Lung (tissue), 12 donors: ENCODE data around the gene CENPP. TPM values are rescaled to one million over a fixed set of nuclear protein-coding genes. Genes with fewer than 3 reads are reported as not detected.
A peak's percentile ranks its signal among the peaks of the same experiment; 100 is the strongest.

ENCODE experiments used
- ATAC-seq: fragments of 200-7000 bp; cut with Tn5 transposase; one replicate; pipeline ENCODE4 v1.9.1; 2020; ENCODE audit warnings: moderate number of reproducible peaks; ENCODE audit not compliant: insufficient read depth, low FRiP score
- DNase-seq, 3 donors: peaks; one replicate each; pipeline ENCODE4 v3.0.0-alpha.2; 2013 to 2017
- H3K27ac ChIP-seq, 2 donors: one replicate each; pipeline ENCODE4 v1.5.1; 2013; ENCODE audit warnings: mild to moderate bottlenecking in 2 of 2, moderate library complexity in 2 of 2, control low read depth in 1 of 2, inconsistent platforms in 1 of 2, low read depth in 1 of 2, low read length in 1 of 2
- H3K27me3 ChIP-seq, 3 donors: one replicate each; pipeline ENCODE4 v1.5.1; 2013; ENCODE audit warnings: low read length in 2 of 3; ENCODE audit not compliant: control insufficient read depth in 3 of 3, insufficient read depth in 3 of 3
- H3K36me3 ChIP-seq, 4 donors: one replicate each; pipeline ENCODE4 v1.5.1; 2013; ENCODE audit warnings: low read length in 4 of 4, mild to moderate bottlenecking in 1 of 4, moderate library complexity in 1 of 4; ENCODE audit not compliant: control insufficient read depth in 4 of 4, insufficient read depth in 4 of 4
- H3K4me1 ChIP-seq, 5 donors: one replicate each; pipeline ENCODE4 v1.5.1; 2013; ENCODE audit warnings: low read length in 5 of 5, mild to moderate bottlenecking in 2 of 5, moderate library complexity in 1 of 5; ENCODE audit not compliant: control insufficient read depth in 5 of 5, insufficient read depth in 5 of 5
- H3K4me3 ChIP-seq: one replicate; pipeline ENCODE4 v1.5.1; 2013; ENCODE audit warnings: mild to moderate bottlenecking, control low read depth, moderate library complexity
- H3K9ac ChIP-seq, 2 donors: one replicate each; pipeline ENCODE4 v1.5.1; 2013; ENCODE audit warnings: low read length in 2 of 2, control low read depth in 1 of 2; ENCODE audit not compliant: insufficient read depth in 1 of 2
- H3K9me3 ChIP-seq, 4 donors: one replicate each; pipeline ENCODE4 v1.5.1; 2013; ENCODE audit warnings: low read length in 3 of 4, mild to moderate bottlenecking in 1 of 4, moderate library complexity in 1 of 4; ENCODE audit not compliant: control insufficient read depth in 4 of 4, insufficient read depth in 3 of 4
- WGBS, 2 donors: extraction: QIAGEN DNeasy Blood & Tissue Kit; methylation state at CpG; one replicate each; pipeline ENCODE4 v1.1.7; 2013; 5-methylcytosine and 5-hydroxymethylcytosine counted together
- polyA plus RNA-seq, 2 donors: library from polyadenylated mRNA; stranded (reverse); fragments of 200-250 nt; gene quantifications; one replicate each; pipeline ENCODE4 v1.2.1, GENCODE V29; 2013
- total RNA-seq, 2 donors: library from RNA; depleted of rRNA in 1 of 2; stranded (reverse); fragments of >200 nt in 1 of 2; gene quantifications; one replicate each; pipeline ENCODE4 v1.2.1, GENCODE V29; 2014 to 2021
- TF ChIP-seq, protein P1 (sequence below): IDR thresholded peaks from 2 replicates; pipeline ENCODE4 v1.5.1; 2012; ENCODE audit warnings: mild to moderate bottlenecking; ENCODE audit errors: control extremely low read depth, extremely low read depth
- donor health status: control.
- donor health status: control.
- donor health status: Bipolar disorder and iron deficiency.
- donor health status: healthy.
- donor health status: DM: yes; HTN: yes; CAD: no.

The CENPP gene
- total and polyA plus RNA-seq, 4 donors = 1.2 to 11.8 (median 2.9) TPM

DNA sequence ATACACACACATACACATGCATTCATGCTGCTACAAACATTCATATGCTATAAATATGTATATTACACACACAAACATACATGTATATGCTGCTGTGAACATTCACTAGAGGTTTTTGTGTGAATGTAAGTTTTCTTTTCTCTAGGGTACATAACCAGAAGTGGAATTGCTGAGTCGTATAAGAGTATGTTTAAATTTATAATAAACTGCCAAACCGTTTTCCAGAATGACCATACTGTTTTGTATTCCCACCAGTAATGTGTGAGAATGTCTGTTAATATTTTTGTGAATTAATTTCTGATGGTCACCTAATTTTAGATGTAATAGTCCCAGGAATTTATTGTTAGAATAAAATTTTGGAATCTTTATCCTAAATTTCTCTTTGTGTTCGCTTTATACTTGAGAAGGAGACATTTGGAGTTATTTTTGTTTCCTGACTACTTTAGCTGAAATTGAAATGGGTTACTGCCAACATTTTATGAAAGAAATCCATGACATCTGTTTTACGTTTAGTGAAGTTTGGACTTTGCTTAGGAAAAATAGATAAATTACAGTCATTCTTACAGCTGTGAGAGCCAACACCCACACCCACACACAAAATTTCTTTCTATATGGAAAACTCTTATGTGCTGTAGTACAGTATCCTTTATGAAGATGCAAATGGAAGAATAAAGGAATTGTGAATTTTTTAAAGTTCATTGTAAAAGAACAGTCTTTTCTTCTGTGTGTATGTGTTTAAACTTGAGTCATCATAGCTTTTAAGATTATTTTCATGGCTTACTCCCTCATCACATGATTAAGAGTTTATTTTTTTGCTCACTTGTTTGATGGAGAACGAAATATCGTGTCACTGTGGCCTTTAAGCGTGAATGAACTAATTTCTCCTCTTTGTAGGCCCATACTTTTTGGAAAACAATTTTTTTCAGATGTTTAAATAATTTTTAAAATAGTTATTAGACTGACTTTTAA is 24.3 kb downstream of the CENPP start:
- TF ChIP-seq, protein P1, sequence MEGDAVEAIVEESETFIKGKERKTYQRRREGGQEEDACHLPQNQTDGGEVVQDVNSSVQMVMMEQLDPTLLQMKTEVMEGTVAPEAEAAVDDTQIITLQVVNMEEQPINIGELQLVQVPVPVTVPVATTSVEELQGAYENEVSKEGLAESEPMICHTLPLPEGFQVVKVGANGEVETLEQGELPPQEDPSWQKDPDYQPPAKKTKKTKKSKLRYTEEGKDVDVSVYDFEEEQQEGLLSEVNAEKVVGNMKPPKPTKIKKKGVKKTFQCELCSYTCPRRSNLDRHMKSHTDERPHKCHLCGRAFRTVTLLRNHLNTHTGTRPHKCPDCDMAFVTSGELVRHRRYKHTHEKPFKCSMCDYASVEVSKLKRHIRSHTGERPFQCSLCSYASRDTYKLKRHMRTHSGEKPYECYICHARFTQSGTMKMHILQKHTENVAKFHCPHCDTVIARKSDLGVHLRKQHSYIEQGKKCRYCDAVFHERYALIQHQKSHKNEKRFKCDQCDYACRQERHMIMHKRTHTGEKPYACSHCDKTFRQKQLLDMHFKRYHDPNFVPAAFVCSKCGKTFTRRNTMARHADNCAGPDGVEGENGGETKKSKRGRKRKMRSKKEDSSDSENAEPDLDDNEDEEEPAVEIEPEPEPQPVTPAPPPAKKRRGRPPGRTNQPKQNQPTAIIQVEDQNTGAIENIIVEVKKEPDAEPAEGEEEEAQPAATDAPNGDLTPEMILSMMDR = no peak
- Histone ChIP-seq H3K9me3 (peaks cover 0 to 3% (median under 1%) of the 10 kb centered on the region in 4 donors), H3K36me3 (peaks cover 0 to 2% (median under 1%) of the 10 kb centered on the region in 4 donors), H3K9ac (peak overlapping the region in 1 of 2 donors; percentile 65), H3K27ac (peak overlapping the region in 1 of 2 donors; percentile 53), H3K4me1 (peaks cover 0 to 13% (median 0%) of the 10 kb centered on the region in 5 donors), H3K4me3 (no peak overlapping the region), H3K27me3 (no peaks in the 10 kb centered on the region)
- peak in 2 of 3 donors; percentile 87 to 91 for DNase-seq
- 67 to 79% methylated on average over 7 of the region's 7 CpGs for WGBS, 2 donors
- no peak for ATAC-seq

DNA sequence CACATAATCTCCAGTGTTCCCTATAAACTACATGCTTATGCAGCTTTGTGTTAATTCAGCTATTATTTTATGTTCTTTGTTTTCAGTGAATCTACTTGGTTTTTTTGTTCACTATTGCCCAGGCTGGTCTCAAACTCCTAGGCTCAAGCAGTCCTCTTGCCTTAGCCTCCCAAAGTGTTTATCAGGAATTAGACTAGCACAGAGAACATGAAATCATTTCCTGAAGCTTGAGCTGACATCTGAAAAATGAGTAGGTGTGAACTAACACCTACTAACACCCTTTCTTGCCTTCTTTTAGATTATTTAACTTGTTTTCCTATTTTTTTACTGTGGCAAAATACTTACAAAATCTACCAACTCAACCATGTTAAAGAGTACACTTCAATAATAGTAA is 25.0 kb downstream of the CENPP start:
- DNase-seq (no peak), ATAC-seq (no peak)
- H3K27me3 ChIP-seq = no peaks in the 10 kb centered on the region
- H3K27ac ChIP-seq = peak overlapping the region in 1 of 2 donors; percentile 53
- TF ChIP-seq, protein P1 = no peak
- peaks cover 0 to 3% (median under 1%) of the 10 kb centered on the region in 4 donors for H3K9me3 ChIP-seq
- H3K4me1 ChIP-seq = peaks cover 0 to 13% (median 0%) of the 10 kb centered on the region in 5 donors
- H3K4me3 ChIP-seq = no peak overlapping the region
- no peak overlapping the region for H3K9ac ChIP-seq
- peaks cover 0 to 2% (median under 1%) of the 10 kb centered on the region in 4 donors for H3K36me3 ChIP-seq

DNA sequence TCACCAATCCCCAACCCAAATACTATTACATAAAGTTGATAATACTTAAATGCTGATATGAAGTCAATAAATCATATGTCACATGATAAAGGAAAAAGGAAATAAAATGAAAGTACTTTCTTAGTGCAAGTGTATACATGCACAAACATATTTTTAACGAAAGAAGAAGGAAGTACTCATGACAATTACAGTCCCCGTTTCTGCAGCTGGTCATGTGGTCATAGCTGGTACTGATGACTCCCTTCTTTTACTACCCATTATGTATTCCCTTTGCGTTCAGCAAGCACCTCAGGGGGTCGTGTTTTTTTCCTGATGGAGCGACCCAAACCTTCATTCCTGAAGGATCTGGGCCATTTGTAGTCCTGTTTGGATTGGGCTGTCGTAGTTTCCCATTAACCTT is 27.3 kb downstream of the CENPP start:
- Histone ChIP-seq H3K36me3 (peaks cover 0 to 2% (median 0%) of the 10 kb centered on the region in 4 donors), H3K27ac (no peak overlapping the region), H3K9me3 (peaks cover 0 to 4% (median 1%) of the 10 kb centered on the region in 4 donors), H3K27me3 (no peaks in the 10 kb centered on the region), H3K4me1 (peaks cover 0 to 13% (median 0%) of the 10 kb centered on the region in 5 donors), H3K4me3 (no peak overlapping the region), H3K9ac (no peak overlapping the region)
- 52 to 76% methylated on average over 6 of the region's 6 CpGs for WGBS, 2 donors
- ATAC-seq (no peak), DNase-seq (no peak)
- TF ChIP-seq, protein P1 = no peak
